Adipose tissue (tissue), 3 donors: ENCODE measurements around the gene AHCYL2. TPM values are rescaled to one million over a fixed set of nuclear protein-coding genes. Genes with fewer than 3 reads are reported as not detected.
"Not testable (repeated sequence)": the region's sequence is repeated elsewhere in the genome, so short reads cannot be mapped to it uniquely, and the experiment has no call there.

ENCODE experiments used
- H3K27ac ChIP-seq: one replicate; pipeline ENCODE4 v1.5.1; 2013; ENCODE audit warnings: low read depth, low read length
- WGBS, 3 donors: extraction: QIAGEN DNeasy Blood & Tissue Kit; methylation state at CpG; one replicate each; pipeline ENCODE4 v1.1.7; 2013; 5-methylcytosine and 5-hydroxymethylcytosine counted together
- polyA plus RNA-seq, 3 donors: library from polyadenylated mRNA; stranded (reverse); fragments of 200-250 nt; gene quantifications; one replicate each; pipeline ENCODE4 v1.2.3, GENCODE V29; 2013
- donor health status: healthy with polysubstance abuse.
- donor health status: Bipolar disorder and iron deficiency.
- donor health status: healthy.

The AHCYL2 gene
- polyA plus RNA-seq, 3 donors, result 4.1 to 5.8 (median 5.3) TPM

DNA sequence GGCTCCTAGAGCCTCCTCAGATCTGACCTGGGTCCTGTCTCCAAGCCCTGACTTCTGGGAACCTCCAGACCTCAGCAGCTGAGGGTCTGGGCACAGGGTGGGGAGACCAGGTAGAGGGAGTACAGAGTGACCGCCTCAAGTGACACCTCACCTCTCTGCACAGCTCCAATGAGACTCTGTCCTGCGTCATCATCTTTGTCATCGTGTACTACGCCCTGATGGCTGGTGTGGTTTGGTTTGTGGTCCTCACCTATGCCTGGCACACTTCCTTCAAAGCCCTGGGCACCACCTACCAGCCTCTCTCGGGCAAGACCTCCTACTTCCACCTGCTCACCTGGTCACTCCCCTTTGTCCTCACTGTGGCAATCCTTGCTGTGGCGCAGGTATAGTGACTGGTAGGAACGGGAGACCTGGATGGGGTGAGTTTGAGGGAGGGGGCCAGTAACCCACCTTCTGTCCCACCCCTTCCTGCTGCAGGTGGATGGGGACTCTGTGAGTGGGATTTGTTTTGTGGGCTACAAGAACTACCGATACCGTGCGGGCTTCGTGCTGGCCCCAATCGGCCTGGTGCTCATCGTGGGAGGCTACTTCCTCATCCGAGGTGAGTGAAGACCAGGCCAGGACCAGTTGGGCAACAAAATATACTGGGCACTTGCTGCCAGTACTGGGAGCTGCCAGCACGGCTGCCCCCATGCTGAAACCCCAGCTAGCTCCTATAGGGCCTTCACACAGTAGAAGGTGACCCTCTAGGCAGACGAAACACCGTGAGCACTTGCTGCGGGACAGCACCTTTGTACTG, 18.6 kb upstream of the AHCYL2 start:
- H3K27ac ChIP-seq, result no peak overlapping the region
- WGBS, 3 donors, result 88 to 94% (median 90%) methylated on average over 18 of the region's 18 CpGs

DNA sequence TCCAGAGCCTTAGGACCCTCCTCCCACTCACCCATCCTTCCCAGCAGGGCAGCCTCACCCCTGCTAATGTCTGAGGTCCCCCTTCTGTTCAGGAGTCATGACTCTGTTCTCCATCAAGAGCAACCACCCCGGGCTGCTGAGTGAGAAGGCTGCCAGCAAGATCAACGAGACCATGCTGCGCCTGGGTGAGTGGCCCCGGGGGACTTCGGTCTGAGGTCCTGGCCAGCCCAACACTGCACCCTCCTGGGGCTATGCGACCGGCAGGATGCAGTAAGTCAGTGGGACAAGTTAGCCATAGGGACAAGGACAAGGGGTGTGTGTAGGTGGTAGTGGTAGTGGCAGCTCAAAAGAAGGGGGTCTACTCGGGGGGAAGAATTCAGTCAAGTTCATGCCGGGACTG, 16.2 kb upstream of the AHCYL2 start:
- WGBS, 3 donors, result 71 to 79% (median 73%) methylated on average over 9 of the region's 9 CpGs
- no peak overlapping the region for H3K27ac ChIP-seq

DNA sequence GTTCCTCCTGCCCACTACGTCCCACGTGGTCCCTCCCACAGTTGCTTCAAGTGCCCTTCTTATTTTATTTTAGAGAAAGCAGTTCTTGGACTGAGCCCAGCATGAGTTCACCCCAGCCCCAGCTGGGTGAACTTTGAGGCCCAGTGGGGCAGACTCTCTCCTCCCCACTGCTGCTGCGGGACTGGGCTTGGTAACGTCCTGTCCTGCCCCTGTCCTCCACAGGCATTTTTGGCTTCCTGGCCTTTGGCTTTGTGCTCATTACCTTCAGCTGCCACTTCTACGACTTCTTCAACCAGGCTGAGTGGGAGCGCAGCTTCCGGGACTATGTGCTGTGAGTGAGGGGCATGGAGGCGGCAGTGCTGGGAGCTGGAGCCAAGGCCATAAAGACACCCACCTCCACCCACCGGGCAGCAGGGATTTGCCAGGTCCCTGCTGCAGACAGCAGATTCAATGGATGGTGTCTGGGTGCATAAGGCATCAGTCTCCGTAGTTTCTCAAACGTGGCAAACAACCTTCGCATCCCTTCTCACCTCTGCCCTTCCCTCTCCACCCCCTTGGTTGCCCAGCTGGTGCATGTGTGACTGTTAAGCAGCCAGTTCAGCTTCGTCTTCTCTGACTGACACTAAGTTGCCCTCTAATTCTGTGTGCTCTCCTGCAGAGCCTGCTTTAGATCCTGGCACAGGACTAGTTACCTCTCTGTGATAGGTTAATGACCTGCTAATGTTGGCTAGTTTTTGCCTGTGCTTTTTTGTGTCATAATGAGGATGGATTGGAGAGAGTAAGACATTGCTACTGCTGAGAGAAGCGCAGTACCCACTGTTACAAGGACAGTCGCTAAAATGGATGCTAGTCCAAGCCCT, 15.5 kb upstream of the AHCYL2 start:
- 84 to 90% (median 85%) methylated on average over 15 of the region's 15 CpGs for WGBS, 3 donors
- H3K27ac ChIP-seq, result no peak overlapping the region

DNA sequence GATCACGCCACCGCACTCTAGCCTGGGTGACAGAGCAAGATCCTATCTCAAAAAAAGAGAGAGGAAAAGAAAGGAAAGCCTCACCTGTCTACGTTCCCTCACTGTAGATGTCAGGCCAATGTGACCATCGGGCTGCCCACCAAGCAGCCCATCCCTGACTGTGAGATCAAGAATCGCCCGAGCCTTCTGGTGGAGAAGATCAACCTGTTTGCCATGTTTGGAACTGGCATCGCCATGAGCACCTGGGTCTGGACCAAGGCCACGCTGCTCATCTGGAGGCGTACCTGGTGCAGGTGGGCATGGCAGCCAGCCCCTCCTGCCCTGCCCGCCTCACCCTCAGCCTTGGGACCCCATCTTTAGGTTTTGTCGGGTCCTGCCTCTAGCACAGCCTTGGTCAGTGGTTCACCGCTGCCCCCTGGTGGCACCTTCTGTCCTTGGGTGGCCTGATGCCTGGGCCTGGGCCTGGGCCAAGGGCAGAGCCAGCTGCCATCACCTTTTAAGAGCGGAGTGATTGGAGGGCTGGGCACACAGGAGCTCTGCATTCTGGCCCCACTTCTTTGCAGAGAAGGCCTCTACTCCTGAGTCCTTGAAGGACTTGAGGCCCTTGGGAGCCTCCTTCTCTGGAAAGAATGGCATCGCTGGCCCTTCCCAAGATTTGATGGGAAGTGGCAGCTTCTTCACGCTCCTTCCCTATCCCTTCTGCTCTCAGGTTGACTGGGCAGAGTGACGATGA, 14.4 kb upstream of the AHCYL2 start:
- H3K27ac ChIP-seq, result no peak overlapping the region
- 58 to 78% (median 73%) methylated on average over 16 of the region's 16 CpGs for WGBS, 3 donors

DNA sequence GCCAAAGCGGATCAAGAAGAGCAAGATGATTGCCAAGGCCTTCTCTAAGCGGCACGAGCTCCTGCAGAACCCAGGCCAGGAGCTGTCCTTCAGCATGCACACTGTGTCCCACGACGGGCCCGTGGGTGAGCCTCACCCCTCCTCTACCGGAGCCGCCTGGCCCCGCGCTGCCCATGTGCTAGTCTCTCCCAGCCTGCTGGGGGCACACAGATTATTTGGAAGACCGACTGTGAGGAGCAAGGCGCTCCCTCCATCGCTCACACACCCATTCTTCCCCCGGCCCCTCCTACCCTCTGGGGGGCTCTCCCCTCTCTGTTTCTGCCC, 13.9 kb upstream of the AHCYL2 start:
- WGBS, 3 donors, result 84 to 94% (median 90%) methylated on average over 14 of the region's 14 CpGs

DNA sequence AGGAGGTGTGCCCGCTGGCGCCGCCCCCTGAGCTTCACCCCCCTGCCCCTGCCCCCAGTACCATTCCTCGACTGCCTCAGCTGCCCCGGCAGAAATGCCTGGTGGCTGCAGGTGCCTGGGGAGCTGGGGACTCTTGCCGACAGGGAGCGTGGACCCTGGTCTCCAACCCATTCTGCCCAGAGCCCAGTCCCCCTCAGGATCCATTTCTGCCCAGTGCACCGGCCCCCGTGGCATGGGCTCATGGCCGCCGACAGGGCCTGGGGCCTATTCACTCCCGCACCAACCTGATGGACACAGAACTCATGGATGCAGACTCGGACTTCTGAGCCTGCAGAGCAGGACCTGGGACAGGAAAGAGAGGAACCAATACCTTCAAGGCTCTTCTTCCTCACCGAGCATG, 12.7 kb upstream of the AHCYL2 start:
- WGBS, 3 donors, result 83 to 92% (median 86%) methylated on average over 14 of the region's 14 CpGs
- H3K27ac ChIP-seq, result no peak overlapping the region

More for the DNA sequence above, 13.9 kb upstream of the AHCYL2 start:
- H3K27ac ChIP-seq, result no peak overlapping the region

DNA sequence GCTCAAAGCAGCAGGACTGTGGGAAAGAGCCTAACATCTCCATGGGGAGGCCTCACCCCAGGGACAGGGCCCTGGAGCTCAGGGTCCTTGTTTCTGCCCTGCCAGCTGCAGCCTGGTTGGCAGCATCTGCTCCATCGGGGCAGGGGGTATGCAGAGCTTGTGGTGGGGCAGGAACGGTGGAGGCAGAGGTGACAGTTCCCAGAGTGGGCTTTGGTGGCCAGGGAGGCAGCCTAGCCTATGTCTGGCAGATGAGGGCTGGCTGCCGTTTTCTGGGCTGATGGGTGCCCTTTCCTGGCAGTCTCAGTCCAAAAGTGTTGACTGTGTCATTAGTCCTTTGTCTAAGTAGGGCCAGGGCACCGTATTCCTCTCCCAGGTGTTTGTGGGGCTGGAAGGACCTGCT, 12.2 kb upstream of the AHCYL2 start:
- 82 to 93% (median 89%) methylated on average over 4 of the region's 4 CpGs for WGBS, 3 donors
- no peak overlapping the region for H3K27ac ChIP-seq

DNA sequence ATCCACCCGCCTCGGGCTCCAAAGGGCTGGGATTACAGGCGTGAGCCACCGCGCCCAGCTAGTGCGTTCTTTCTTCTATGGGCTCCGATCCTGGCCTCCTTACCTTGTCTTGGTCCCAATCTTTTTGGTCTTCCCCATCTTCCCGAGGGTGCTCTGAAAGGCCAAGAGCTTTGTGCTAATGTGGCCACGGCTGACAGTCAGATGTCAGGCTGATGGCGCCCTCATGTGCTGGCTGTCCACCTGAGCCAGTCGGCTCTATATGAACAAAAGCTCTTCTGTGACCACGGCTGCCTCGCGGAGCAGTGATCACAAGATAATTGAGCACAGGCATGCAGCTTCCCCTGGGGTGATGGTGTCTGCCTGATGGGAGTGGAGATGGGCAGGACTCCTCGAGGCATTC, 11.0 kb upstream of the AHCYL2 start:
- H3K27ac ChIP-seq, result no peak overlapping the region
- 61 to 64% (median 62%) methylated on average over 12 to 15 of the region's 15 CpGs for WGBS, 3 donors

DNA sequence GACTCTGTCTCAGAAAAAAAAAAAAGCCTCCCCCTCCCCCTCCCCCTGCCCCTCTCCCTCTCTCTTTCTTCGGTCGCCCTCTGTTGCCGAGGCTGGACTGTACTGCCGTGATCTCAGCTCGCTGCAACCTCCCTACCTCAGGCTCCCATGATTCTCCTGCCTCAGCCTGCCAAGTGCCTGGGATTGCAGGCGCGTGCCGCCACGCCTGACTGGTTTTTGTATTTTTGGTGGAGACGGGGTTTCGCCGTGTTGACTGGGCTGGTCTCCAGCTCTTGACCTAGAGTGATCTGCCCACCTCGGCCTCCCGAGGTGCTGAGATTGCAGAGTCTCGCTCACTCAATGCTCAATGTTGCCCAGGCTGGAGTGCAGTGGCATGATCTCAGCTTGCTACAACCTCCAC, 9.1 kb upstream of the AHCYL2 start:
- H3K27ac ChIP-seq, result not testable (repeated sequence)
- WGBS, 3 donors, result 95 to 96% (median 95%) methylated on average over 10 to 15 of the region's 15 CpGs

DNA sequence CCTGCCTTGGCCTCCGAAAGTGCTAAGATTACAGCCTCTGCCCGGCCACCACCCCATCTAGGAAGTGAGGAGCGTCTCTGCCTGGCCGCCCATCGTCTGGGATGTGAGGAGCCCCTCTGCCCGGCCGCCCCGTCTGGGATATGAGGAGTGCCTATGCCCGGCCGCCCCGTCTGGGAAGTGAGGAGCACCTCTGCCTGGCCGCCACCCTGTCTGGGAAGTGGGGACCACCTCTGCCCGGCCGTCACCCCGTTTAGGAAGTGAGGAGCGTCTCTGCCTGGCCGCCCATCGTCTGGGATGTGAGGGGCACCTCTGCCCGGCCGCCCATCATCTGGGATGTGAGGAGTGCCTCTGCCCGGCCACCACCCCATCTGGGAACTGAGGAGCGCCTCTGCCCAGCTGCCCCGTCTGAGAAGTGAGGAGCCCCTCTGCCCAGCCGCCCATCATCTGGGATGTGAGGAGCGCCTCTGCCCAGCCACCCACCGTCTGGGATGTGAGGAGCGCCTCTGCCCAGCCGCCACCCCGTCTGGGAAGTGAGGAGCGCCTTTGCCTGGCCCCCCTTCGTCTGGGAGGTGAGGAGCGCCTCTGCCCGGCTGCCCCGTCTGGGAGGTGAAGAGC, 8.6 kb upstream of the AHCYL2 start:
- 95 to 96% (median 96%) methylated on average over 29 to 34 of the region's 34 CpGs for WGBS, 3 donors
- H3K27ac ChIP-seq, result not testable (repeated sequence)

DNA sequence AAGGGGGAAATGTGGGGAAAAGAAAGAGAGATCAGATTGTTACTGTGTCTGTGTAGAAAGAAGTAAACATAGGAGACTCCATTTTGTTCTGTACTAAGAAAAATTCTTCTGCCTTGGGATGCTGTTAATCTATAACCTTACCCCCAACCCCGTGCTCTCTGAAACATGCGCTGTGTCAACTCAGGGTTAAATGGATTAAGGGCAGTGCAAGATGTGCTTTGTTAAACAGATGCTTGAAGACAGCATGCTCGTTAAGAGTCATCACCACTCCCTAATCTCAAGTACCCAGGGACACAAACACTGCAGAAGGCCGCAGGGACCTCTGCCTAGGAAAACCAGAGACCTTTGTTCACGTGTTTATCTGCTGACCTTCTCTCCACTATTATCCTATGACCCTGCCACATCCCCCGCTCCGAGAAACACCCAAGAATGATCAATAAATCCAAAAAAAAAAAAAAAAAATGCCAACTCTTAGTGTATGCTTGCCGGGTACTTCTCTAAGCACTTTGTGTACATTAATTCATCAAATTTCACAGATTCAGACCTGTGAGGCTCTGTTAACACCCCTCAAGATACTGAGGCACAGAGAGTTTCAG, 7.9 kb upstream of the AHCYL2 start:
- 55 to 79% (median 71%) methylated on average over 6 to 8 of the region's 8 CpGs for WGBS, 3 donors
- H3K27ac ChIP-seq, result not testable (repeated sequence)

DNA sequence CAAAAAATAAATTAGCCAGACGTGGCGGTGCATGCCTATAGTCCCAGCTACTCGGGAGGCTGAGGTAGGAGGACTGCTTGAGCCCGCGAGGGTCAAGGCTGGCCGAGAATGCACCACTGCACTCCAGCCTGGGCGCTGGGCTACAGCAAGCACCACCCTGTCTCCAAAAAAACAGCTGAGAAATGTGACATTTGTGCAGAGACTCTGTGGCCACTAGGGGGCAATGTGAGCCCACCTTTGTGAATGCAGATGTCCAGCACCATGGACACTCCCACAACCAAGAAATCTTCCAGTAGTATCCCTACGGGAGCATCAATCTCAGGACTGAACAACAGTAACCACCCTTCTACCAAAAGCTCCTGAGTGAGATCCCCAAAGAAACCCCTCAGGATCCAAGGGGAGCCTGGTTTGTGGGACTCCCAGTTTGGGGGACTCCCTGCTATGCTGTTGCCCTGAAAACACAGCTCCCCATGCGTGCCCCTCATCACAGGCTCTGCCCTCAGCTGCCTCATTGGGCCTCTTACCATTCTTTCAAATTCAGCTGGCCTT, 6.2 kb upstream of the AHCYL2 start:
- 8 to 15% (median 12%) methylated on average over 9 of the region's 9 CpGs for WGBS, 3 donors
- no peak overlapping the region for H3K27ac ChIP-seq

DNA sequence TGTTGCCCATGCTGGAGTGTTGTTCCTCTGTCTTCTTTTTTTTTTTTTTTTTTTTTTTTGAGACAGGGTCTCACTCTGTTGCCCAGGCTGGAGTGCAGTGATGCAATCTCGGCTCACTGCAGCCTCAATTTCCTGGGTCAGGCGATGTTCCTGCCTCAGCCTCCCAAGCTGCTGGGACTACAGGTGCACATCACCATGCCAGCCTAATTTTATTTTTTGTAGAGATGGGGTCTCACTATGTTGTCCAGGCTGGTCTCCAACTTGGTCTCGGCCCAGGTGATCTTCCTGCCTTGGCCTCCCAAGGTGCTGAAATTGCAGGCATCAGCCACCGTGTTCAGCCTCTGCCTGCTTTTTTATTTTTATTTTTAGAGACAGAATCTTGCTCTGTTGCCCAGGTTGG, 5.7 kb upstream of the AHCYL2 start:
- not testable (repeated sequence) for H3K27ac ChIP-seq
- 91 to 95% (median 92%) methylated on average over 4 of the region's 4 CpGs for WGBS, 3 donors

DNA sequence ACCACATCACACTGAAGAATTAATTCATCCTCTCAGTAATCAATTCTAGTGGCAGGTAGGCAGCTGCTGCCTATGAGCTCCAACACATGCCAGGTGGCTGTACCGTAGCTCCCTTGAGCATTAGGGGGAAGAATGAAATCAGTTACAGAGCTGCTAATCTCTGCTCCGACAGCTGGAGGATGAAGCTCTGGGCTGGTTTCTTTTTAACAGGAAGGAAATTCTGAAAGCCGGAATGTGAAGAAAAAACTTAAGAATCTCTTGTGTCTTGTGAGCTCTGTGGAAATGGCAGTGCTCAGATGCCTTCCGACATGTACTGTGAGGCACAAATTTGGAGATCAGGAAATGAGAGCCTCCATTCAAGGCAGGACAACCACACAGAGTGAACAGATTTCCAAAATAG, 2.8 kb upstream of the AHCYL2 start:
- no peak overlapping the region for H3K27ac ChIP-seq
- 13 to 34% (median 22%) methylated on average over 4 of the region's 4 CpGs for WGBS, 3 donors

DNA sequence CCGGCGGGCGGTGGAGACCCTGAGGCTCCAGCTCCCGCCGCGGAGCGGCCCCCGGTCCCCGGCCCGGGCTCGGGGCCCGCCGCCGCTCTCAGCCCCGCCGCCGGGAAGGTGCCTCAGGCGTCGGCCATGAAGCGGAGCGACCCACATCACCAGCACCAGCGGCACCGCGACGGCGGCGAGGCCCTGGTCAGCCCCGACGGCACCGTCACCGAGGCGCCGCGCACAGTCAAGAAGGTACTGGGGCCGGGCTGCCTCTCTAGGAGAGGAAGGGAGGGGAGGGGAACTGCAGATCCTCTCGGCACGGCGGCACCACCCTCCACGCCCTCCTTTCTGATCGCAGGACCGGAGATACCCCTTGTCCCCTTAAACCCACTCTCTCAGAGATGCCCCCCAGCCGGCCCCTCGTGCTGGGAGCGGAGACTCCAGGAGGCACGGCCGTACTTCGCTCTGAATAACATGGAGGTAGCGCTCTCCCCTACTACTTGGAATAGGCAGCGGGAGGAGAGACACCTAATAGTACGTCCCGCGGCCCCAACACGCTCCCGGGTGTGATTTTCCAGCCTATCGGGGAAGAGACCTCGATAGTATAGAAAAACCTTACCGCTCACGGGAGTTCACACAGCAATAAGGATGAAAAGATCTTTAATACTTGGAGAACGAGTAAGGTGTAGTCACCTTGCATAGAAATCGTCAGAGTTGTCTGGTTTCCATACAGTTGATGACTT, 538 bp downstream of the AHCYL2 start:
- WGBS, 3 donors, result 1% methylated on average over 58 to 60 of the region's 60 CpGs
- no peak overlapping the region for H3K27ac ChIP-seq

DNA sequence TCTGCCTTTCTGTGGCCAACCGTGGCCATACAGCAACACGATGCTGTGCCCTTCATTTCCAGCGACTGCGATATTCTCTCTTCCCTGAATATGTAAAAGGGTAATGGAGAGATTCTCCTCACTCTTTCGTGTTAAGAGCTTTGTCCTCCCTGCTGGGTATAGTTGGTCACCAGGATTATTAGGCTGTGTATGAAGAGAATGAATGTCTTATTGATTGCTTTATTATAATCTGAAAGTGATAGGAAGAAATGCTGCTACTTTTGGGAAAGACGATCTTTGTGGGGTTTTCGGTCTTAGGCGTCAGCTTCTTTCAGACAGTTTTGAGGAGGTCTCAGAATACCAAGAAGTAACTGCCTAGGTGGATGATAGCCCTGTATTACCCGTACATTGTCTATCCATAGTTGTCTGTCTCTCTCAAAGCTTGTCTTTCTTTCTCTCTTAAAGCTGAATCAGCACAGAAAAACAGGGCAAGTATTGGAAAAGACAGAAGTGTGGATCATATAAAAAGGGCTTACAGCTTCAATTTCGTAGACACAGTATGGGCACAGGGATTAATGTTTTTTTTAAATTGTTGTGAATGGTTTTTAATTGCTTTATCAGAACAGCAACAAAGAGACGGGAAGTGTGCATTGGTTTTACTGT, 1.2 kb downstream of the AHCYL2 start:
- 22 to 34% (median 27%) methylated on average over 11 of the region's 11 CpGs for WGBS, 3 donors

More for the DNA sequence above, 1.2 kb downstream of the AHCYL2 start:
- H3K27ac ChIP-seq, result no peak overlapping the region
